Liver (tissue), 9 donors: ENCODE results near the gene LMNTD2. TPM values are rescaled to one million over a fixed set of nuclear protein-coding genes. Genes with fewer than 3 reads are reported as not detected.

Experiments
- DNase-seq: peaks from one replicate; pipeline ENCODE4 v3.0.0-alpha.2; 2017; ENCODE audit warnings: low spot score
- H3K27ac ChIP-seq, 2 donors: one replicate each; pipeline ENCODE4 v1.7.0; 2013; ENCODE audit warnings: inconsistent platforms in 2 of 2, low read length in 2 of 2, control low read depth in 1 of 2, low read depth in 1 of 2, mild to moderate bottlenecking in 1 of 2
- H3K27me3 ChIP-seq, 4 donors: one replicate each; pipeline versions ENCODE4 v1.6.1 to v1.7.0; 2013; ENCODE audit warnings: low read length in 3 of 4, inconsistent platforms in 1 of 4, mild to moderate bottlenecking in 1 of 4, moderate library complexity in 1 of 4; ENCODE audit not compliant: control insufficient read depth in 4 of 4, insufficient read depth in 4 of 4
- H3K36me3 ChIP-seq, 4 donors: one replicate each; pipeline versions ENCODE4 v1.6.1 to v1.7.0; 2013; ENCODE audit warnings: low read length in 3 of 4, mild to moderate bottlenecking in 3 of 4, low read depth in 1 of 4, moderate library complexity in 1 of 4; ENCODE audit not compliant: control insufficient read depth in 4 of 4, insufficient read depth in 3 of 4
- H3K4me1 ChIP-seq, 4 donors: one replicate each; pipeline versions ENCODE4 v1.6.1 to v1.7.0; 2013; ENCODE audit warnings: low read length in 3 of 4, mild to moderate bottlenecking in 3 of 4, moderate library complexity in 1 of 4; ENCODE audit not compliant: control insufficient read depth in 4 of 4, insufficient read depth in 4 of 4
- H3K4me3 ChIP-seq, 3 donors: one replicate each; pipeline versions ENCODE4 v1.6.1 to v1.7.0; 2013; ENCODE audit warnings: low read length in 3 of 3, control low read depth in 1 of 3, low read depth in 1 of 3, mild to moderate bottlenecking in 1 of 3
- H3K9ac ChIP-seq, 2 donors: one replicate each; pipeline ENCODE4 v1.7.0; 2013; ENCODE audit warnings: low read length in 2 of 2, mild to moderate bottlenecking in 2 of 2, moderate library complexity in 2 of 2, control low read depth in 1 of 2, low read depth in 1 of 2
- H3K9me3 ChIP-seq, 4 donors: one replicate each; pipeline versions ENCODE4 v1.6.1 to v1.7.0; 2013; ENCODE audit warnings: low read length in 3 of 4; ENCODE audit not compliant: control insufficient read depth in 4 of 4
- EGR1 ChIP-seq, 2 donors: IDR thresholded peaks; 2 replicates each; pipeline ENCODE4 v1.6.1; 2016 to 2018; ENCODE audit warnings: antibody characterized with exemption in 2 of 2, low read depth in 2 of 2
- FOXA2 ChIP-seq: IDR thresholded peaks from 2 replicates; pipeline ENCODE4 v1.6.1; 2016; ENCODE audit warnings: antibody characterized with exemption
- HNF4A ChIP-seq, 2 donors: conservative IDR thresholded peaks; 2 replicates each; pipeline ENCODE4 v1.6.1; 2016; ENCODE audit warnings: antibody characterized with exemption in 2 of 2, mild to moderate bottlenecking in 2 of 2
- SP1 ChIP-seq: IDR thresholded peaks from 2 replicates; pipeline ENCODE4 v1.6.1; 2018; ENCODE audit warnings: antibody characterized with exemption, mild to moderate bottlenecking
- YY1 ChIP-seq: IDR thresholded peaks from 2 replicates; pipeline ENCODE4 v1.6.1; 2016; ENCODE audit warnings: antibody characterized with exemption, mild to moderate bottlenecking
- WGBS: extraction: QIAGEN DNeasy Blood & Tissue Kit; methylation state at CpG from one replicate; pipeline ENCODE4 v1.1.7; 2013; 5-methylcytosine and 5-hydroxymethylcytosine counted together
- polyA plus RNA-seq, 2 donors: library from polyadenylated mRNA; stranded (reverse) in 1 of 2; unstranded in 1 of 2; fragments of 200-250 nt in 1 of 2; fragments of >200 nt in 1 of 2; fragmentation: Nextera tagmentation in 1 of 2; extraction: Ambion mirVana in 1 of 2; gene quantifications; one replicate each; pipeline versions ENCODE4 v1.2.1 to v1.2.3, GENCODE V29; 2013 to 2015
- total RNA-seq, 2 donors: library from RNA; depleted of rRNA; stranded (reverse); fragments of >200 nt; gene quantifications; one replicate each; pipeline ENCODE4 v1.2.3, GENCODE V29; 2014
- TF ChIP-seq, protein P1 (sequence below): IDR thresholded peaks from 2 replicates; pipeline ENCODE4 v1.6.1; 2016; ENCODE audit warnings: antibody characterized with exemption
- TF ChIP-seq, protein P2 (sequence below): IDR thresholded peaks from 2 replicates; pipeline ENCODE4 v1.6.1; 2016; ENCODE audit warnings: antibody characterized with exemption, mild to moderate bottlenecking
- TF ChIP-seq, protein P3 (sequence below): IDR thresholded peaks from 2 replicates; pipeline ENCODE4 v1.6.1; 2016; ENCODE audit warnings: antibody characterized with exemption
- TF ChIP-seq, protein P4 (sequence below): IDR thresholded peaks from 2 replicates; pipeline ENCODE4 v1.6.1; 2016; ENCODE audit warnings: antibody characterized with exemption
- donor health status: healthy.
- donor health status: healthy.
- donor health status: healthy.
- donor health status: healthy.
- donor health status: healthy.

The LMNTD2 gene
- total and polyA plus RNA-seq, 4 donors: 1.2 to 4.6 (median 2.3) TPM

DNA sequence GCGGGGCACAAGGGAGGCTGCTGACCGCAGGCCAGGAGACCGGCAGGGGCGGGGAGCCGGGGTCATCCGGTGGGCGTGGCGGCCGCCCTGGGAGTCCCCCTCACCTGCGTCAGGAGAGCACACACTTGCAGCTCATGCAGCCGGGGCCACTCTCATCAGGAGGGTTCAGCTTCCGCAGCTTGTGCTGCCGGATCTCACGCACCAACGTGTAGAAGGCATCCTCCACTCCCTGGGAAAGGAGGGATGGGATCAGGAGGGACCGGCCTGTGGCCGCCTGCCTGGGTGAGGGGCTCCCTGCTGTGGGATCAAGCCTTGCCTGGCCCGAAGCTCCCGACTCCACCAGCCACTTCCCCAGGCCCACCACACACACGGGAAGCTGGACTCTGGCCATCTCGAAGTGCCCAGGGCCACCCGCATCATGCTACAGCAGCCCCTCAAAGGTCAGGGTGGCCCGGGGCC is 28.0 kb downstream of the LMNTD2 start:
- Histone ChIP-seq H3K9ac (no peak overlapping the region), H3K36me3 (peaks cover 0 to 11% (median 6%) of the 10 kb centered on the region in 4 donors), H3K9me3 (no peaks in the 10 kb centered on the region), H3K27me3 (no peaks in the 10 kb centered on the region), H3K4me3 (no peak overlapping the region), H3K4me1 (peaks cover 8 to 32% (median 25%) of the 10 kb centered on the region in 4 donors), H3K27ac (no peak overlapping the region)
- DNase-seq: peak; percentile 29
- WGBS: 88% methylated on average over 23 of the region's 23 CpGs
- TF ChIP-seq EGR1 (IDR thresholded peaks at IDR 0.05; ENCODE audit: low read depth in 2 of 2): no peak
- TF ChIP-seq HNF4A (conservative IDR thresholded peaks at IDR 0.05): no peak
- TF ChIP-seq, protein P1, sequence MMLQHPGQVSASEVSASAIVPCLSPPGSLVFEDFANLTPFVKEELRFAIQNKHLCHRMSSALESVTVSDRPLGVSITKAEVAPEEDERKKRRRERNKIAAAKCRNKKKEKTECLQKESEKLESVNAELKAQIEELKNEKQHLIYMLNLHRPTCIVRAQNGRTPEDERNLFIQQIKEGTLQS: no peak
- no peak for TF ChIP-seq YY1
- TF ChIP-seq, protein P2, sequence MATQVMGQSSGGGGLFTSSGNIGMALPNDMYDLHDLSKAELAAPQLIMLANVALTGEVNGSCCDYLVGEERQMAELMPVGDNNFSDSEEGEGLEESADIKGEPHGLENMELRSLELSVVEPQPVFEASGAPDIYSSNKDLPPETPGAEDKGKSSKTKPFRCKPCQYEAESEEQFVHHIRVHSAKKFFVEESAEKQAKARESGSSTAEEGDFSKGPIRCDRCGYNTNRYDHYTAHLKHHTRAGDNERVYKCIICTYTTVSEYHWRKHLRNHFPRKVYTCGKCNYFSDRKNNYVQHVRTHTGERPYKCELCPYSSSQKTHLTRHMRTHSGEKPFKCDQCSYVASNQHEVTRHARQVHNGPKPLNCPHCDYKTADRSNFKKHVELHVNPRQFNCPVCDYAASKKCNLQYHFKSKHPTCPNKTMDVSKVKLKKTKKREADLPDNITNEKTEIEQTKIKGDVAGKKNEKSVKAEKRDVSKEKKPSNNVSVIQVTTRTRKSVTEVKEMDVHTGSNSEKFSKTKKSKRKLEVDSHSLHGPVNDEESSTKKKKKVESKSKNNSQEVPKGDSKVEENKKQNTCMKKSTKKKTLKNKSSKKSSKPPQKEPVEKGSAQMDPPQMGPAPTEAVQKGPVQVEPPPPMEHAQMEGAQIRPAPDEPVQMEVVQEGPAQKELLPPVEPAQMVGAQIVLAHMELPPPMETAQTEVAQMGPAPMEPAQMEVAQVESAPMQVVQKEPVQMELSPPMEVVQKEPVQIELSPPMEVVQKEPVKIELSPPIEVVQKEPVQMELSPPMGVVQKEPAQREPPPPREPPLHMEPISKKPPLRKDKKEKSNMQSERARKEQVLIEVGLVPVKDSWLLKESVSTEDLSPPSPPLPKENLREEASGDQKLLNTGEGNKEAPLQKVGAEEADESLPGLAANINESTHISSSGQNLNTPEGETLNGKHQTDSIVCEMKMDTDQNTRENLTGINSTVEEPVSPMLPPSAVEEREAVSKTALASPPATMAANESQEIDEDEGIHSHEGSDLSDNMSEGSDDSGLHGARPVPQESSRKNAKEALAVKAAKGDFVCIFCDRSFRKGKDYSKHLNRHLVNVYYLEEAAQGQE: no peak
- TF ChIP-seq SP1: no peak
- TF ChIP-seq, protein P3, sequence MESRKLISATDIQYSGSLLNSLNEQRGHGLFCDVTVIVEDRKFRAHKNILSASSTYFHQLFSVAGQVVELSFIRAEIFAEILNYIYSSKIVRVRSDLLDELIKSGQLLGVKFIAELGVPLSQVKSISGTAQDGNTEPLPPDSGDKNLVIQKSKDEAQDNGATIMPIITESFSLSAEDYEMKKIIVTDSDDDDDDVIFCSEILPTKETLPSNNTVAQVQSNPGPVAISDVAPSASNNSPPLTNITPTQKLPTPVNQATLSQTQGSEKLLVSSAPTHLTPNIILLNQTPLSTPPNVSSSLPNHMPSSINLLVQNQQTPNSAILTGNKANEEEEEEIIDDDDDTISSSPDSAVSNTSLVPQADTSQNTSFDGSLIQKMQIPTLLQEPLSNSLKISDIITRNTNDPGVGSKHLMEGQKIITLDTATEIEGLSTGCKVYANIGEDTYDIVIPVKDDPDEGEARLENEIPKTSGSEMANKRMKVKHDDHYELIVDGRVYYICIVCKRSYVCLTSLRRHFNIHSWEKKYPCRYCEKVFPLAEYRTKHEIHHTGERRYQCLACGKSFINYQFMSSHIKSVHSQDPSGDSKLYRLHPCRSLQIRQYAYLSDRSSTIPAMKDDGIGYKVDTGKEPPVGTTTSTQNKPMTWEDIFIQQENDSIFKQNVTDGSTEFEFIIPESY: no peak
- TF ChIP-seq, protein P4, sequence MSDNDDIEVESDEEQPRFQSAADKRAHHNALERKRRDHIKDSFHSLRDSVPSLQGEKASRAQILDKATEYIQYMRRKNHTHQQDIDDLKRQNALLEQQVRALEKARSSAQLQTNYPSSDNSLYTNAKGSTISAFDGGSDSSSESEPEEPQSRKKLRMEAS: no peak
- no peak for TF ChIP-seq FOXA2

DNA sequence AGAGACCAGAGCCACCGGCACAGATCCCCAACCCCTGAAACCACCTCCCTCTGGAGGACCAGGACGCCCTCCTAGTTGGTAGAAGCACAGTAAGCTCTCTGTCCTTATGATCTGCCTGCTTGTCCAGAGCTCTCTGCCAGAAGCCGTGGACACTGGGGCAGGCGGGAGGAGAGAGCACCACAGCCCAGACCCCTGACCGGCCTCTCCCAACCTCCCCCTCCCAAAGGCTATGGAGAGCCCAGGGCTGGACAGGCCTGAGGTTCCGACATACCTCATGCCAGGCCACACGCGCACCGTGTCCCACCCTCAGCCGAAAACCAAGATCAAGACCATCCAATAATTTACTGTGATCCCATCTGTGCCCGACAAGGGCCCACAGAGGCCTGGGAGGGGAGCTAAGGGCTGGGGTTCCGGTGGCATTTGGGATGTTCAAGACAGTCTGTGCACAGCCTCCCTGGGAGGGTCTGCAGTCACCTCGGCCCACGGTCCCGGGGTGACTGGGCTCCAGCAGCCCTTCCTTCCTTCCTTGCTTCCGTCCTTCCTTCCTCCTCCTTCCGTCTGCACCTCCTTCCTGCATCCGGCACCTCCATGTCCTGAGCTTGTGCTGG is 28.5 kb downstream of the LMNTD2 start:
- peaks cover 6 to 28% (median 21%) of the 10 kb centered on the region in 4 donors for H3K4me1 ChIP-seq
- peaks cover 0 to 11% (median 6%) of the 10 kb centered on the region in 4 donors for H3K36me3 ChIP-seq
- H3K27ac ChIP-seq: no peak overlapping the region
- 88% methylated on average over 18 of the region's 18 CpGs for WGBS
- no peak overlapping the region for H3K9ac ChIP-seq
- no peak overlapping the region for H3K4me3 ChIP-seq
- peak; percentile 32 for DNase-seq
- no peak for TF ChIP-seq HNF4A (conservative IDR thresholded peaks at IDR 0.05)
- TF ChIP-seq, protein P4: no peak
- no peaks in the 10 kb centered on the region for H3K9me3 ChIP-seq
- H3K27me3 ChIP-seq: no peaks in the 10 kb centered on the region
